Nephron (organoid): ENCODE data around the gene ATF7.

Source experiments
- H3K27ac Mint-ChIP-seq, 3 experiments: 2 replicates each; pipeline ENCODE4 v1.8.0; 2020; ENCODE audit warnings: mixed read lengths in 3 of 3, mild to moderate bottlenecking in 2 of 3, moderate library complexity in 1 of 3
- H3K27me3 Mint-ChIP-seq: 2 replicates; pipeline ENCODE4 v1.8.0; 2021; ENCODE audit warnings: low read depth, mild to moderate bottlenecking, moderate library complexity, mixed read lengths
- H3K36me3 Mint-ChIP-seq: 2 replicates; pipeline ENCODE4 v1.8.0; 2020; ENCODE audit warnings: low read depth, mixed read lengths
- H3K4me1 Mint-ChIP-seq: 2 replicates; pipeline ENCODE4 v1.8.0; 2020; ENCODE audit warnings: mixed read lengths
- H3K4me3 Mint-ChIP-seq, 3 experiments: 2 replicates each; pipeline ENCODE4 v1.8.0; 2020; ENCODE audit warnings: mild to moderate bottlenecking in 3 of 3, mixed read lengths in 3 of 3, moderate library complexity in 2 of 3
- H3K9me3 Mint-ChIP-seq: 2 replicates; pipeline ENCODE4 v1.8.0; 2020; ENCODE audit warnings: mixed read lengths
- TF ChIP-seq, protein P1 (sequence below), 3 experiments: fragments of 200-600 bp; sonication (generic); IDR thresholded peaks; one replicate each; pipeline ENCODE4 v1.5.0; 2021; ENCODE audit warnings: antibody characterized with exemption in 3 of 3; ENCODE audit not compliant: unreplicated experiment in 3 of 3

ATF7 gene

GRCh38 chr12:53664936-53665335 lies 38.8 kb upstream of the ATF7 start:
- H3K4me3 Mint-ChIP-seq, result no peak overlapping the region
- TF ChIP-seq, protein P1, sequence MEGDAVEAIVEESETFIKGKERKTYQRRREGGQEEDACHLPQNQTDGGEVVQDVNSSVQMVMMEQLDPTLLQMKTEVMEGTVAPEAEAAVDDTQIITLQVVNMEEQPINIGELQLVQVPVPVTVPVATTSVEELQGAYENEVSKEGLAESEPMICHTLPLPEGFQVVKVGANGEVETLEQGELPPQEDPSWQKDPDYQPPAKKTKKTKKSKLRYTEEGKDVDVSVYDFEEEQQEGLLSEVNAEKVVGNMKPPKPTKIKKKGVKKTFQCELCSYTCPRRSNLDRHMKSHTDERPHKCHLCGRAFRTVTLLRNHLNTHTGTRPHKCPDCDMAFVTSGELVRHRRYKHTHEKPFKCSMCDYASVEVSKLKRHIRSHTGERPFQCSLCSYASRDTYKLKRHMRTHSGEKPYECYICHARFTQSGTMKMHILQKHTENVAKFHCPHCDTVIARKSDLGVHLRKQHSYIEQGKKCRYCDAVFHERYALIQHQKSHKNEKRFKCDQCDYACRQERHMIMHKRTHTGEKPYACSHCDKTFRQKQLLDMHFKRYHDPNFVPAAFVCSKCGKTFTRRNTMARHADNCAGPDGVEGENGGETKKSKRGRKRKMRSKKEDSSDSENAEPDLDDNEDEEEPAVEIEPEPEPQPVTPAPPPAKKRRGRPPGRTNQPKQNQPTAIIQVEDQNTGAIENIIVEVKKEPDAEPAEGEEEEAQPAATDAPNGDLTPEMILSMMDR (IDR thresholded peaks at IDR 0.05; ENCODE audit: unreplicated experiment in 3 of 3), result no peak
- H3K4me1 Mint-ChIP-seq, result peaks cover 22% of the 10 kb centered on the region
- no peaks in the 10 kb centered on the region for H3K27me3 Mint-ChIP-seq
- peak overlapping the region in 2 of 3 experiments; percentile 36 to 43 for H3K27ac Mint-ChIP-seq
- peaks cover 66% of the 10 kb centered on the region for H3K36me3 Mint-ChIP-seq
- no peaks in the 10 kb centered on the region for H3K9me3 Mint-ChIP-seq

GRCh38 chr12:53664191-53664590 lies 38.0 kb upstream of the ATF7 start:
- Mint-ChIP-seq H3K4me1 (peaks cover 29% of the 10 kb centered on the region), H3K36me3 (peaks cover 58% of the 10 kb centered on the region), H3K27me3 (no peaks in the 10 kb centered on the region)

DNA sequence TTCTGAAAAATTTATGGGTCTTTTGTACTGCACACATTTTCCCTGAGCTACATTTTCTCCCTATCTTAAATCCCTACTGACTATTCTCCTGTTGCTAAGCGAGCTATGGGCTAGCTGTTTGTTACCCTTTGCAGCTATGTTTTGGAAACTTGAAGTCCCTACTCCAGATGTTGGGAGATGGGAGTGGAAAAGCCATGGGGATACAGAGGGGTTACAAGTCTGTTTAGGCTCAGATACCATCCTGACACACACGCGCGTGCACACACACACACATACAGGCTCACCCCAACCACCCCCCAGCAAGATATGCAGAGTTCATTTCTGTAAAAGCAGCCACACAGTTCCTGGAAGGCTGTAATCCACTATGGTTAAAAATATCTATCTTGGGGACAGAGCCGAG lies 33.9 kb upstream of the ATF7 start:
- H3K36me3 Mint-ChIP-seq, result peaks cover 34% of the 10 kb centered on the region
- H3K4me3 Mint-ChIP-seq, result no peak overlapping the region
- H3K9me3 Mint-ChIP-seq, result no peaks in the 10 kb centered on the region
- peak overlapping the region; percentile 95 to 100 (median 99) for H3K27ac Mint-ChIP-seq
- H3K4me1 Mint-ChIP-seq, result peaks cover 38% of the 10 kb centered on the region
- no peaks in the 10 kb centered on the region for H3K27me3 Mint-ChIP-seq
- TF ChIP-seq, protein P1 (IDR thresholded peaks at IDR 0.05; ENCODE audit: unreplicated experiment in 3 of 3), result no peak

More at GRCh38 chr12:53664191-53664590, 38.0 kb upstream of the ATF7 start:
- Mint-ChIP-seq H3K9me3 (no peaks in the 10 kb centered on the region), H3K4me3 (no peak overlapping the region), H3K27ac (peak overlapping the region in 2 of 3 experiments; percentile 31 to 36)
- TF ChIP-seq, protein P1 (IDR thresholded peaks at IDR 0.05; ENCODE audit: unreplicated experiment in 3 of 3), result no peak

DNA sequence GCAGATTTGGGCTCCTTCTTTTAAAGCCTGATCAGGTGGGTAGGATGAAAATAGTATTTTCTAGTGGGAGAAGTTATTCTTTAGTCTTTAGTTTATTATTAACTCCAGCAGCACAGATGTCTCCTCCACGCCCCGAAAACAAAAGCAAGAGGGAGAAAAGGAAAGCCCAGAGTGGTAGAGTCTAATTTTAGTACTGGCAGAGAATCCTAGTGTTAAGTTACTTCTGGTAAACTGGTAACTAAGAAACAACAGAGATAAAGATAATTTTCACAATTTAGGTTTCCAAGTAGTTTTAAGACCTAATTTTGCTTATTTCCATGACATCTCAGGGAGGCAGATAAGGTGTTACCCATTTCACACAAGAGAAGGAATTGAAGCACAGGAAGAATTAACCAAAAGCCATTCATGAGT lies 33.4 kb upstream of the ATF7 start:
- Mint-ChIP-seq H3K4me1 (peaks cover 35% of the 10 kb centered on the region), H3K27ac (peak overlapping the region; percentile 95 to 100 (median 99)), H3K36me3 (peaks cover 29% of the 10 kb centered on the region), H3K4me3 (peak overlapping the region in 2 of 3 experiments; percentile 9 to 53), H3K27me3 (no peaks in the 10 kb centered on the region), H3K9me3 (no peaks in the 10 kb centered on the region)
- TF ChIP-seq, protein P1 (IDR thresholded peaks at IDR 0.05; ENCODE audit: unreplicated experiment in 3 of 3), result no peak

GRCh38 chr12:53659011-53659551 lies 32.9 kb upstream of the ATF7 start:
- H3K36me3 Mint-ChIP-seq, result peaks cover 24% of the 10 kb centered on the region
- H3K4me1 Mint-ChIP-seq, result peaks cover 30% of the 10 kb centered on the region
- H3K9me3 Mint-ChIP-seq, result no peaks in the 10 kb centered on the region
- H3K4me3 Mint-ChIP-seq, result peak overlapping the region in 2 of 3 experiments; percentile 9 to 53
- peak overlapping the region; percentile 95 to 100 (median 99) for H3K27ac Mint-ChIP-seq
- H3K27me3 Mint-ChIP-seq, result no peaks in the 10 kb centered on the region
- TF ChIP-seq, protein P1 (IDR thresholded peaks at IDR 0.05; ENCODE audit: unreplicated experiment in 3 of 3), result no peak

DNA sequence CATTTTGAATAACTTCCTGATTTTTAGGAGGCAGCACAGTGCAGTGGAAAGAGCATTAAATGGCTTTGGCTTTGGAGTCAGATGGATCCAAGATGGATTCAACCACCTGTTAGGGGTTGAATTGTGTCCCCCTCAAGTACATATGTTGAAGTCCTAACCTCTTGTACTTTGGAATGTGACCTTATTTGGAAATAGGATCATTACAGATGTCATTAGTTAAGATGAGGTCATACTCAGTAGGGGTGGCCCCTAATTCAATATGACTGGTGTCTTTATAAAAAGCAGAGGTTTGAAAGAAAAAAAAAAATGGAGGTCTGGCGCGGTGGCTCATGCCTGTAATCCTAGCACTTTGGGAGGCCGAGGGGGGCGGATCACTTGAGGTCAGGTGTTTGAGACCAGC lies 30.9 kb upstream of the ATF7 start:
- Mint-ChIP-seq H3K27ac (peak overlapping the region; percentile 46 to 83 (median 64)), H3K9me3 (no peaks in the 10 kb centered on the region), H3K4me1 (peaks cover 30% of the 10 kb centered on the region), H3K4me3 (no peak overlapping the region), H3K27me3 (no peaks in the 10 kb centered on the region), H3K36me3 (peaks cover 10% of the 10 kb centered on the region)
- TF ChIP-seq, protein P1 (IDR thresholded peaks at IDR 0.05; ENCODE audit: unreplicated experiment in 3 of 3), result no peak
